Neural progenitor cell (in vitro differentiated cells): ENCODE results near the gene EVA1A.

Experiments used
- CTCF ChIP-seq: fragments of 200-600 bp; sonication (generic); IDR thresholded peaks from 2 replicates; pipeline ENCODE4 v1.5.1; 2017; ENCODE audit warnings: antibody characterized with exemption, mild to moderate bottlenecking
- EZH2 ChIP-seq: fragments of 200-600 bp; sonication (generic); IDR thresholded peaks from 2 replicates; pipeline ENCODE4 v1.6.1; 2017; ENCODE audit warnings: antibody characterized with exemption, mild to moderate bottlenecking, moderate library complexity

GRCh38 chr2:75571730-75572430, 11.1 kb upstream of the EVA1A start:
- TF ChIP-seq CTCF (no peak), EZH2 (no peak)
